Activated B cell treated with CpG ODN at 0.5 μM for 24 hours (primary cell): Measurements from ENCODE around the gene HS6ST2. TPM values are rescaled to one million over a fixed set of nuclear protein-coding genes. Genes with fewer than 3 reads are reported as not detected.
"Not testable (repeated sequence)": the region's sequence is repeated elsewhere in the genome, so short reads cannot be mapped to it uniquely, and the experiment has no call there.

Source experiments
- ATAC-seq: fragments of 200-7000 bp; cut with Tn5 transposase; one replicate; pipeline ENCODE4 v1.10.0; 2021; ENCODE audit warnings: low read depth, mild to moderate bottlenecking, moderate library complexity
- CTCF ChIA-PET: fragments of 350-600 bp; sonication (Branson Sonifier 250); formaldehyde crosslinking; loops from one replicate; lab custom pipeline; 2021; ENCODE audit warnings: antibody characterized with exemption; lab: Charles Lee
- POLR2A ChIA-PET: fragments of 350-600 bp; sonication (Branson Sonifier 250); formaldehyde crosslinking; loops from one replicate; lab custom pipeline; 2021; ENCODE audit warnings: antibody characterized with exemption; lab: Charles Lee
- DNase-seq: peaks from one replicate; pipeline ENCODE4 v3.0.0; 2022
- H3K27ac Mint-ChIP-seq: one replicate; pipeline ENCODE4 v1.8.0; 2020; ENCODE audit warnings: mixed read lengths
- H3K27me3 Mint-ChIP-seq: one replicate; pipeline ENCODE4 v1.8.0; 2021; ENCODE audit warnings: mixed read lengths
- H3K36me3 Mint-ChIP-seq: one replicate; pipeline ENCODE4 v1.8.0; 2021; ENCODE audit warnings: low read depth, mixed read lengths
- H3K4me1 Mint-ChIP-seq: one replicate; pipeline ENCODE4 v1.8.0; 2021; ENCODE audit warnings: mixed read lengths
- H3K4me3 Mint-ChIP-seq: one replicate; pipeline ENCODE4 v1.8.0; 2020; ENCODE audit warnings: mild to moderate bottlenecking, mixed read lengths
- H3K9me3 Mint-ChIP-seq: one replicate; pipeline ENCODE4 v1.8.0; 2020; ENCODE audit warnings: mixed read lengths
- CTCF ChIP-seq: fragments of 200-600 bp; IDR thresholded peaks from one replicate; pipeline ENCODE4 v1.8.0; 2022; ENCODE audit warnings: antibody characterized with exemption, mild to moderate bottlenecking
- intact Hi-C: fragments of 100-400 bp; cut with micrococcal nuclease; formaldehyde crosslinking; loops from one replicate; pipeline ENCODE4 v1.15.1; 2024
- total RNA-seq: library from RNA; stranded (reverse); gene quantifications from 2 replicates; pipeline ENCODE4 v1.2.3, GENCODE V29; 2022

The HS6ST2 gene
- total RNA-seq, 1 donor from 2014 or later = not detected

- Mint-ChIP-seq H3K9me3 (no peaks in the 10 kb centered on the region), H3K27ac (no peak overlapping the region), H3K36me3 (no peaks in the 10 kb centered on the region), H3K4me3 (no peak overlapping the region), H3K4me1 (no peaks in the 10 kb centered on the region), H3K27me3 (no peaks in the 10 kb centered on the region)
- ChIA-PET POLR2A (no interaction called here), CTCF (no interaction called here)
- ATAC-seq = no peak
- intact Hi-C loops = no loop called here
- TF ChIP-seq CTCF = no peak
- no peak for DNase-seq
Measured at GRCh38 chrX:132909643-132910042, 48.8 kb downstream of the HS6ST2 start.

- TF ChIP-seq CTCF = no peak
- Mint-ChIP-seq H3K27me3 (no peaks in the 10 kb centered on the region), H3K4me1 (no peaks in the 10 kb centered on the region), H3K4me3 (no peak overlapping the region), H3K9me3 (no peaks in the 10 kb centered on the region), H3K27ac (no peak overlapping the region), H3K36me3 (no peaks in the 10 kb centered on the region)
- intact Hi-C loops = no loop called here
- ATAC-seq (no peak), DNase-seq (no peak)
- ChIA-PET CTCF (no interaction called here), POLR2A (no interaction called here)
Measured at GRCh38 chrX:132908891-132909290, 49.5 kb downstream of the HS6ST2 start.

GRCh38 chrX:132900633-132901293 is 57.7 kb downstream of the HS6ST2 start:
- TF ChIP-seq CTCF = no peak
- Mint-ChIP-seq H3K27me3 (no peaks in the 10 kb centered on the region), H3K4me3 (no peak overlapping the region), H3K9me3 (no peaks in the 10 kb centered on the region), H3K4me1 (no peaks in the 10 kb centered on the region), H3K27ac (no peak overlapping the region), H3K36me3 (no peaks in the 10 kb centered on the region)
- intact Hi-C loops = no loop called here
- CTCF ChIA-PET = no interaction called here
- POLR2A ChIA-PET = no interaction called here
- ATAC-seq = no peak
- DNase-seq = no peak

GRCh38 chrX:132887569-132887968 is 70.9 kb downstream of the HS6ST2 start:
- ATAC-seq = no peak
- Mint-ChIP-seq H3K27ac (no peak overlapping the region), H3K4me3 (no peak overlapping the region), H3K4me1 (no peaks in the 10 kb centered on the region), H3K36me3 (no peaks in the 10 kb centered on the region), H3K9me3 (no peaks in the 10 kb centered on the region), H3K27me3 (no peaks in the 10 kb centered on the region)
- ChIA-PET POLR2A (no interaction called here), CTCF (no interaction called here)
- intact Hi-C loops = no loop called here
- no peak for DNase-seq
- no peak for TF ChIP-seq CTCF

GRCh38 chrX:132883358-132883915 is 75.0 kb downstream of the HS6ST2 start:
- intact Hi-C loops = no loop called here
- ChIA-PET CTCF (no interaction called here), POLR2A (no interaction called here)
- Mint-ChIP-seq H3K36me3 (no peaks in the 10 kb centered on the region), H3K27me3 (no peaks in the 10 kb centered on the region), H3K9me3 (no peaks in the 10 kb centered on the region), H3K27ac (no peak overlapping the region), H3K4me3 (no peak overlapping the region), H3K4me1 (no peaks in the 10 kb centered on the region)
- no peak for ATAC-seq
- DNase-seq = no peak
- no peak for TF ChIP-seq CTCF

- H3K4me3 Mint-ChIP-seq, POLR2A ChIA-PET, H3K27me3 Mint-ChIP-seq, H3K36me3 Mint-ChIP-seq, ATAC-seq, H3K27ac Mint-ChIP-seq, intact Hi-C loops, H3K9me3 Mint-ChIP-seq, H3K4me1 Mint-ChIP-seq, DNase-seq, CTCF ChIA-PET: not testable (repeated sequence)
Measured at GRCh38 chrX:132880753-132881152, 77.7 kb downstream of the HS6ST2 start.
